ENCODE results near the gene PRDM2. TPM values are rescaled to one million over a fixed set of nuclear protein-coding genes. Genes with fewer than 3 reads are reported as not detected.

PRDM2 gene
- total RNA-seq, 1 donor from 2014 or later = 55.2 TPM

DNA sequence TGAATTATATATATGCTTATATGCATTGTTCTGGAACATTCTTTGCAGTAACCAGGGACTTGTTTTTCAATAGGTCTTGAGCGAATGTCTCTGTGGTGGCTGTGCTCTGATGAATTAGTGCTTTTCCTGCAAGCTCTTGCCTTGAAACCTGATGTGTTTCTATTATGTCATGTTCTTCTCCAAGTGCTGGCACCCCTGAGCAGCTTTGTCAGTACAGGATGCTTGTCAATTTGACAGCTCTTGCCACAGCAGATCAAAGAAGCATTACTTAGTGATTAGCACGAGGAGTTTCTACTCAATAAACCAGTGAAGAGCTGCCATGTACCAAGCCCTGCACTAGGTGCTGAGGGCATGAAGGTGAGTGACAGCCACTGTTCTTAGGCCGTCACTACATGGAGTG, 171.9 kb downstream of the PRDM2 start:
- Mint-ChIP-seq H3K4me1 (peaks cover 14% of the 10 kb centered on the region), H3K9me3 (peaks cover 8% of the 10 kb centered on the region), H3K36me3 (ENCODE audit: low read depth) (no peaks in the 10 kb centered on the region), H3K4me3 (no peak overlapping the region), H3K27me3 (ENCODE audit: low read depth) (no peaks in the 10 kb centered on the region), H3K27ac (ENCODE audit: unreplicated experiment) (no peak overlapping the region)
- DNase-seq (ENCODE audit: low read depth, low spot score) = no peak
- no peak for TF ChIP-seq CTCF (conservative IDR thresholded peaks at IDR 0.05)

DNA sequence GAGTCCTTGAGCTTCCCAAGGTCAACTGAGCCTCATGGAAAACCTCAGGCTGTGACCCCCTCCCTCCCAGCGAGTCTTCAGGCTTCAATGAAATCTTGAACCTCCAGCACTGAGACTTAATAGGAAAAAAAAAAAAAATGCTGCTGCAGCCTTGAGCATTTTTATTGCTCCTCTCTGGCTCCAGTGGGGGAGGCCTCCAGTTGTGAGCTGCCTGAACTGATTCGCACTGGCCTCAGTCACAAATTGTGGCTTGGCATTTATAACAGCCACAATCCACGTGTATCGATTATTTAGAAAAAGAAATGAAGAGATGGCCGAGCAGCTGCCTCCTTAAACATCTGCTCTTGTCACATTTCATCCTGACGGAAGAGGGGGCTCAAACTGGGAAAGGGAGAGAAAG, 173.0 kb downstream of the PRDM2 start:
- DNase-seq (ENCODE audit: low read depth, low spot score) = no peak
- peaks cover 2% of the 10 kb centered on the region for H3K27me3 Mint-ChIP-seq (ENCODE audit: low read depth)
- H3K36me3 Mint-ChIP-seq (ENCODE audit: low read depth) = no peaks in the 10 kb centered on the region
- peaks cover 8% of the 10 kb centered on the region for H3K9me3 Mint-ChIP-seq
- H3K4me3 Mint-ChIP-seq = no peak overlapping the region
- peaks cover 14% of the 10 kb centered on the region for H3K4me1 Mint-ChIP-seq
- no peak for TF ChIP-seq CTCF (conservative IDR thresholded peaks at IDR 0.05)
- H3K27ac Mint-ChIP-seq (ENCODE audit: unreplicated experiment) = no peak overlapping the region

Other genes starting within 250 kb of the PRDM2 start
- gene LRRC38, start 186.2 kb upstream of the PRDM2 start, total RNA-seq = not detected in 2 replicates
- gene PDPN, start 116.4 kb upstream of the PRDM2 start, total RNA-seq = 47.4 and 51.7 TPM in 2 replicates

All from neural crest cell (in vitro differentiated cells).